Mesendoderm (in vitro differentiated cells): Measurements from ENCODE around the gene AGBL4.

Source experiments
- DNase-seq: peaks from one replicate; pipeline ENCODE4 v3.0.0; 2013
- H2AK5ac ChIP-seq: 2 replicates; pipeline ENCODE4 v1.6.1; 2013; ENCODE audit warnings: low read length, inconsistent platforms
- H2BK120ac ChIP-seq: 2 replicates; pipeline ENCODE4 v1.6.1; 2013; ENCODE audit warnings: low read depth, mild to moderate bottlenecking, low read length, moderate library complexity, mixed read lengths
- H2BK15ac ChIP-seq: replicated peaks from 2 replicates; pipeline ENCODE4 v1.6.1; 2013; ENCODE audit warnings: low read depth, mild to moderate bottlenecking, moderate library complexity
- H2BK5ac ChIP-seq: 2 replicates; pipeline ENCODE4 v1.6.1; 2013; ENCODE audit warnings: low read length, inconsistent platforms
- H3K18ac ChIP-seq: 2 replicates; pipeline ENCODE4 v1.6.1; 2013; ENCODE audit warnings: mild to moderate bottlenecking, low read length, mixed read lengths
- H3K23ac ChIP-seq: one replicate; pipeline ENCODE4 v1.6.1; 2013; ENCODE audit warnings: low read length
- H3K27ac ChIP-seq: 2 replicates; pipeline ENCODE4 v1.5.1; 2013; ENCODE audit warnings: low read depth, mild to moderate bottlenecking, inconsistent platforms, low read length, moderate library complexity
- H3K27me3 ChIP-seq: 2 replicates; pipeline ENCODE4 v1.6.1; 2013; ENCODE audit warnings: low read length, control low read depth, mild to moderate bottlenecking, inconsistent platforms; ENCODE audit not compliant: insufficient read depth, poor library complexity
- H3K36me3 ChIP-seq: 2 replicates; pipeline ENCODE4 v1.6.1; 2013; ENCODE audit warnings: low read length, inconsistent platforms; ENCODE audit not compliant: control insufficient read depth, insufficient read depth
- H3K4ac ChIP-seq: one replicate; pipeline ENCODE4 v1.6.1; 2013; ENCODE audit warnings: low read depth, mild to moderate bottlenecking, low read length, moderate library complexity
- H3K4me1 ChIP-seq: 2 replicates; pipeline ENCODE4 v1.6.1; 2013; ENCODE audit warnings: low read depth, low read length, inconsistent platforms; ENCODE audit not compliant: control insufficient read depth
- H3K4me2 ChIP-seq: 2 replicates; pipeline ENCODE4 v1.6.1; 2013; ENCODE audit warnings: low read length
- H3K4me3 ChIP-seq: 2 replicates; pipeline ENCODE4 v1.5.1; 2013; ENCODE audit warnings: mild to moderate bottlenecking, low read length
- H3K56ac ChIP-seq: one replicate; pipeline ENCODE4 v1.6.1; 2013; ENCODE audit warnings: low read length
- H3K79me1 ChIP-seq: 2 replicates; pipeline ENCODE4 v1.6.1; 2013; ENCODE audit warnings: low read length, inconsistent platforms
- H3K79me2 ChIP-seq: 2 replicates; pipeline ENCODE4 v1.6.1; 2013; ENCODE audit warnings: mild to moderate bottlenecking, low read length; ENCODE audit not compliant: control insufficient read depth, insufficient read depth
- H3K9ac ChIP-seq: 2 replicates; pipeline ENCODE4 v1.6.1; 2013; ENCODE audit warnings: low read length, inconsistent platforms
- H4K5ac ChIP-seq: one replicate; pipeline ENCODE4 v1.6.1; 2013; ENCODE audit warnings: low read length
- H4K8ac ChIP-seq: one replicate; pipeline ENCODE4 v1.6.1; 2013; ENCODE audit warnings: low read depth, mild to moderate bottlenecking, control low read depth, low read length, moderate library complexity
- WGBS: extraction: QIAGEN DNeasy Blood & Tissue Kit; methylation state at CpG from one replicate; pipeline ENCODE4 v1.1.7; 2013; ENCODE audit warnings: low lambda C conversion rate, missing lambda C conversion rate; ENCODE audit not compliant: insufficient coverage; ENCODE audit errors: extremely low coverage; 5-methylcytosine and 5-hydroxymethylcytosine counted together

Gene AGBL4

GRCh38 chr1:48966583-48966982 lies 1057.2 kb downstream of the AGBL4 start:
- H3K79me1 ChIP-seq, result no peaks in the 10 kb centered on the region
- H3K79me2 ChIP-seq, result no peaks in the 10 kb centered on the region
- no peaks in the 10 kb centered on the region for H3K36me3 ChIP-seq

GRCh38 chr1:48960320-48960719 lies 1063.4 kb downstream of the AGBL4 start:
- no peak overlapping the region for H4K5ac ChIP-seq
- H3K36me3 ChIP-seq, result no peaks in the 10 kb centered on the region
- no peak overlapping the region for H3K4me2 ChIP-seq
- no peak overlapping the region for H2BK15ac ChIP-seq
- no peak overlapping the region for H3K23ac ChIP-seq
- no peak overlapping the region for H3K4me3 ChIP-seq
- no peak overlapping the region for H3K4ac ChIP-seq
- no peak for DNase-seq
- no peak overlapping the region for H3K18ac ChIP-seq
- H2BK5ac ChIP-seq, result no peak overlapping the region
- no peak overlapping the region for H3K9ac ChIP-seq
- no peaks in the 10 kb centered on the region for H3K4me1 ChIP-seq
- no peaks in the 10 kb centered on the region for H3K79me1 ChIP-seq
- H3K56ac ChIP-seq, result no peak overlapping the region
- H4K8ac ChIP-seq, result no peak overlapping the region
- H2BK120ac ChIP-seq, result no peak overlapping the region
- H3K27ac ChIP-seq, result no peak overlapping the region
- no peak overlapping the region for H2AK5ac ChIP-seq
- H3K27me3 ChIP-seq, result no peaks in the 10 kb centered on the region
- H3K79me2 ChIP-seq, result no peaks in the 10 kb centered on the region

More at GRCh38 chr1:48966583-48966982, 1057.2 kb downstream of the AGBL4 start:
- Histone ChIP-seq H3K56ac (no peak overlapping the region), H4K5ac (no peak overlapping the region), H4K8ac (no peak overlapping the region), H2AK5ac (no peak overlapping the region), H3K27ac (no peak overlapping the region), H3K27me3 (no peaks in the 10 kb centered on the region), H3K23ac (no peak overlapping the region), H3K4me3 (no peak overlapping the region), H2BK15ac (no peak overlapping the region), H3K9ac (no peak overlapping the region), H2BK120ac (no peak overlapping the region), H3K4ac (no peak overlapping the region), H2BK5ac (no peak overlapping the region), H3K18ac (no peak overlapping the region), H3K4me1 (no peaks in the 10 kb centered on the region), H3K4me2 (no peak overlapping the region)
- no peak for DNase-seq

GRCh38 chr1:48955774-48956173 lies 1068.0 kb downstream of the AGBL4 start:
- Histone ChIP-seq H3K4me1 (no peaks in the 10 kb centered on the region), H3K18ac (no peak overlapping the region), H3K23ac (no peak overlapping the region), H2BK120ac (no peak overlapping the region), H4K5ac (no peak overlapping the region), H3K79me2 (no peaks in the 10 kb centered on the region), H3K27ac (no peak overlapping the region), H3K27me3 (no peaks in the 10 kb centered on the region), H3K79me1 (no peaks in the 10 kb centered on the region), H3K4me2 (no peak overlapping the region), H3K9ac (no peak overlapping the region), H2BK5ac (no peak overlapping the region), H3K36me3 (no peaks in the 10 kb centered on the region), H3K56ac (no peak overlapping the region), H3K4me3 (no peak overlapping the region), H3K4ac (no peak overlapping the region), H2BK15ac (no peak overlapping the region), H4K8ac (no peak overlapping the region), H2AK5ac (no peak overlapping the region)
- no peak for DNase-seq

- H2BK120ac ChIP-seq, result no peak overlapping the region
- no peaks in the 10 kb centered on the region for H3K4me1 ChIP-seq
- H3K18ac ChIP-seq, result no peak overlapping the region
- no peaks in the 10 kb centered on the region for H3K36me3 ChIP-seq
- H3K27me3 ChIP-seq, result no peaks in the 10 kb centered on the region
- no peak overlapping the region for H2BK5ac ChIP-seq
- H3K56ac ChIP-seq, result no peak overlapping the region
- no peak overlapping the region for H3K9ac ChIP-seq
- H4K8ac ChIP-seq, result no peak overlapping the region
- no peaks in the 10 kb centered on the region for H3K79me1 ChIP-seq
- WGBS, result no CpG with 5 or more reads among the region's 3 CpGs
- no peaks in the 10 kb centered on the region for H3K79me2 ChIP-seq
- no peak overlapping the region for H3K4ac ChIP-seq
- no peak overlapping the region for H2BK15ac ChIP-seq
- H3K27ac ChIP-seq, result no peak overlapping the region
- no peak for DNase-seq
- no peak overlapping the region for H3K4me2 ChIP-seq
- H3K23ac ChIP-seq, result no peak overlapping the region
- no peak overlapping the region for H4K5ac ChIP-seq
- H3K4me3 ChIP-seq, result no peak overlapping the region
- H2AK5ac ChIP-seq, result no peak overlapping the region
Measured at GRCh38 chr1:48953617-48954016, 1070.1 kb downstream of the AGBL4 start.

- no peak overlapping the region for H2BK15ac ChIP-seq
- no peak overlapping the region for H3K56ac ChIP-seq
- DNase-seq, result no peak
- H3K4me2 ChIP-seq, result no peak overlapping the region
- no peaks in the 10 kb centered on the region for H3K79me1 ChIP-seq
- no peaks in the 10 kb centered on the region for H3K27me3 ChIP-seq
- H3K18ac ChIP-seq, result no peak overlapping the region
- H3K79me2 ChIP-seq, result no peaks in the 10 kb centered on the region
- no peak overlapping the region for H2AK5ac ChIP-seq
- no peak overlapping the region for H4K8ac ChIP-seq
- H3K36me3 ChIP-seq, result no peaks in the 10 kb centered on the region
- H2BK5ac ChIP-seq, result no peak overlapping the region
- H3K27ac ChIP-seq, result no peak overlapping the region
- H4K5ac ChIP-seq, result no peak overlapping the region
- H3K9ac ChIP-seq, result no peak overlapping the region
- H3K4ac ChIP-seq, result no peak overlapping the region
- no peak overlapping the region for H3K4me3 ChIP-seq
- no peaks in the 10 kb centered on the region for H3K4me1 ChIP-seq
- no CpG with 5 or more reads among the region's 1 CpG for WGBS
- H2BK120ac ChIP-seq, result no peak overlapping the region
- no peak overlapping the region for H3K23ac ChIP-seq
Measured at GRCh38 chr1:48948562-48948961, 1075.2 kb downstream of the AGBL4 start.

GRCh38 chr1:48947761-48948537 lies 1075.8 kb downstream of the AGBL4 start:
- H4K8ac ChIP-seq, result no peak overlapping the region
- H4K5ac ChIP-seq, result no peak overlapping the region
- no peaks in the 10 kb centered on the region for H3K36me3 ChIP-seq
- no peaks in the 10 kb centered on the region for H3K79me2 ChIP-seq
- no peak overlapping the region for H3K56ac ChIP-seq
- H2BK120ac ChIP-seq, result no peak overlapping the region
- no peak overlapping the region for H2AK5ac ChIP-seq
- H3K27ac ChIP-seq, result no peak overlapping the region
- WGBS, result no CpG with 5 or more reads among the region's 13 CpGs
- no peaks in the 10 kb centered on the region for H3K4me1 ChIP-seq
- no peaks in the 10 kb centered on the region for H3K79me1 ChIP-seq
- H2BK5ac ChIP-seq, result no peak overlapping the region
- H3K9ac ChIP-seq, result no peak overlapping the region
- no peak overlapping the region for H3K4me3 ChIP-seq
- no peaks in the 10 kb centered on the region for H3K27me3 ChIP-seq
- DNase-seq, result no peak
- no peak overlapping the region for H3K18ac ChIP-seq
- no peak overlapping the region for H3K4me2 ChIP-seq
- no peak overlapping the region for H2BK15ac ChIP-seq
- no peak overlapping the region for H3K4ac ChIP-seq
- H3K23ac ChIP-seq, result no peak overlapping the region
